GM12878 (cell line): Measurements from ENCODE around the gene ZNF385C. TPM values are rescaled to one million over a fixed set of nuclear protein-coding genes. Genes with fewer than 3 reads are reported as not detected.

ENCODE experiments used
- ATAC-seq: fragments of 200-7000 bp; cut with Tn5 transposase; 3 replicates; pipeline ENCODE4 v1.9.1; 2020; ENCODE audit warnings: mild to moderate bottlenecking, moderate library complexity
- BruUV-seq: library from RNA; stranded (reverse); fragments of 400-500 nt; replicated peaks from 2 replicates; lab custom pipeline; 2021; lab: Mats Ljungman, UMichigan
- CTCF ChIA-PET: fragments of 300-600 bp; sonication (Branson Sonifier 250); formaldehyde crosslinking; extraction: SDS; loops from one replicate; lab custom pipeline; 2021; ENCODE audit warnings: inconsistent platforms; lab: Yijun Ruan, JAX
- POLR2A ChIA-PET: fragments of 350-600 bp; formaldehyde crosslinking; extraction: SDS; loops from one replicate; lab custom pipeline; 2021; ENCODE audit warnings: inconsistent platforms; lab: Charles Lee
- RAD21 ChIA-PET: fragments of 300-600 bp; sonication (Branson Sonifier 250); formaldehyde crosslinking; loops from one replicate; lab custom pipeline; 2023; ENCODE audit warnings: antibody characterized with exemption; ENCODE audit not compliant: unreplicated experiment; lab: Charles Lee
- SMC1A ChIA-PET: fragments of 300-600 bp; sonication (Branson Sonifier 250); formaldehyde crosslinking; loops from one replicate; lab custom pipeline; 2023; ENCODE audit not compliant: unreplicated experiment, uncharacterized antibody; lab: Charles Lee
- DNase-seq: peaks from one replicate; pipeline ENCODE4 v3.0.0-alpha.2; 2011; ENCODE audit warnings: low read depth, low spot score
- FAIRE-seq: peaks from 3 replicates; lab custom pipeline; 2011; peaks lifted over from hg19 to GRCh38; lab: Jason Lieb, UNC
- H2AFZ ChIP-seq: 2 replicates; pipeline ENCODE4 v1.6.0; 2011; ENCODE audit warnings: low read depth, low read length, control low read depth; ENCODE audit not compliant: control insufficient read depth
- H3K27ac ChIP-seq: 2 replicates; pipeline ENCODE4 v1.5.1; 2011; ENCODE audit warnings: control low read depth; ENCODE audit not compliant: control insufficient read depth, insufficient read depth
- H3K27me3 ChIP-seq, 2 experiments: replicated peaks in 1 of 2; 2 replicates each; pipeline versions ENCODE4 v1.6.0 to v1.6.1; 2011; ENCODE audit warnings: low read length in 1 of 2; ENCODE audit not compliant: control insufficient read depth in 2 of 2, insufficient read depth in 2 of 2
- H3K36me3 ChIP-seq, 2 experiments: 2 replicates each; pipeline ENCODE4 v1.5.1; 2011; ENCODE audit warnings: low read length in 1 of 2; ENCODE audit not compliant: control insufficient read depth in 2 of 2, insufficient read depth in 2 of 2
- H3K4me1 ChIP-seq: 2 replicates; pipeline ENCODE4 v1.6.1; 2011; ENCODE audit warnings: mild to moderate bottlenecking, low read length, moderate library complexity, mixed read lengths; ENCODE audit not compliant: control insufficient read depth, insufficient read depth
- H3K4me2 ChIP-seq: 2 replicates; pipeline ENCODE4 v1.6.0; 2011; ENCODE audit warnings: control low read depth; ENCODE audit not compliant: control insufficient read depth, insufficient read depth
- H3K4me3 ChIP-seq: fragments of 200-600 bp; sonication (generic); 2 replicates; pipeline ENCODE4 v1.5.1; 2016
- H3K79me2 ChIP-seq: 2 replicates; pipeline ENCODE4 v1.6.0; 2011; ENCODE audit warnings: low read length; ENCODE audit not compliant: control insufficient read depth, insufficient read depth
- H3K9ac ChIP-seq: 2 replicates; pipeline ENCODE4 v1.8.0; 2011; ENCODE audit warnings: low read length, control low read depth, mixed read lengths; ENCODE audit not compliant: control insufficient read depth, insufficient read depth
- H3K9me3 ChIP-seq: replicated peaks from 3 replicates; pipeline ENCODE4 v1.5.1; 2011; ENCODE audit warnings: mild to moderate bottlenecking, low read length; ENCODE audit not compliant: control insufficient read depth, insufficient read depth
- H4K20me1 ChIP-seq: 2 replicates; pipeline ENCODE4 v1.6.0; 2011; ENCODE audit not compliant: control insufficient read depth, insufficient read depth
- BHLHE40 ChIP-seq, 2 experiments: fragments of 450-650 bp in 1 of 2; IDR thresholded peaks; 2 replicates each; pipeline ENCODE4 v1.6.1; 2011 to 2017; ENCODE audit warnings: low read depth in 2 of 2, borderline replicate concordance in 1 of 2, improper control_type of control experiment in 1 of 2, low read length in 1 of 2, mild to moderate bottlenecking in 1 of 2
- HDAC2 ChIP-seq: fragments of 200-600 bp; sonication (generic); IDR thresholded peaks from 2 replicates; pipeline ENCODE4 v1.6.1; 2017
- LARP7 ChIP-seq: fragments of 450-650 bp; IDR thresholded peaks from 2 replicates; pipeline ENCODE4 v1.6.1; 2017; ENCODE audit warnings: mild to moderate bottlenecking
- NR2C1 ChIP-seq: fragments of 450-650 bp; IDR thresholded peaks from 2 replicates; pipeline ENCODE4 v1.6.1; 2017; ENCODE audit warnings: antibody characterized with exemption, mild to moderate bottlenecking, moderate library complexity
- PAX5 ChIP-seq: IDR thresholded peaks from 2 replicates; pipeline ENCODE4 v1.6.1; 2011; ENCODE audit warnings: low read depth, low read length, borderline replicate concordance
- POLR2A ChIP-seq: IDR thresholded peaks from 2 replicates; pipeline ENCODE4 v1.6.1; 2011; ENCODE audit warnings: low read depth, mild to moderate bottlenecking, low read length
- RELA ChIP-seq: fragments of 450-650 bp; IDR thresholded peaks from 2 replicates; pipeline ENCODE4 v1.8.0; 2014; ENCODE audit warnings: borderline replicate concordance; ENCODE audit not compliant: partially characterized antibody
- SIN3A ChIP-seq: IDR thresholded peaks from 2 replicates; pipeline ENCODE4 v1.6.1; 2012; ENCODE audit warnings: low read depth, low read length, improper control_type of control experiment
- SIX5 ChIP-seq: IDR thresholded peaks from 2 replicates; pipeline ENCODE4 v1.6.1; 2011; ENCODE audit warnings: mild to moderate bottlenecking, low read depth, low read length, moderate library complexity; ENCODE audit not compliant: severe bottlenecking
- TARDBP ChIP-seq: IDR thresholded peaks from 2 replicates; pipeline ENCODE4 v1.6.1; 2016; ENCODE audit warnings: borderline replicate concordance
- TCF3 ChIP-seq: IDR thresholded peaks from 2 replicates; pipeline ENCODE4 v1.6.1; 2012; ENCODE audit warnings: low read depth, mild to moderate bottlenecking, low read length, borderline replicate concordance; ENCODE audit not compliant: insufficient read depth
- ZNF217 ChIP-seq: fragments of 450-650 bp; IDR thresholded peaks from 2 replicates; pipeline ENCODE4 v1.6.1; 2017; ENCODE audit warnings: antibody characterized with exemption, mild to moderate bottlenecking
- ZSCAN29 ChIP-seq: fragments of 450-650 bp; IDR thresholded peaks from 2 replicates; pipeline ENCODE4 v1.6.1; 2017; ENCODE audit warnings: mild to moderate bottlenecking, moderate library complexity
- WGBS: methylation state at CpG from one replicate; pipeline ENCODE4 v1.1.6; 2016; ENCODE audit warnings: low lambda C conversion rate; ENCODE audit not compliant: insufficient replicate concordance, insufficient coverage; ENCODE audit errors: missing lambda C conversion rate; 5-methylcytosine and 5-hydroxymethylcytosine counted together
- in situ Hi-C: fragments of 300-500 bp; cut with MboI; formaldehyde crosslinking; loops from 9 replicates; pipeline ENCODE4 v1.14.3; 2018; ENCODE audit warnings: mixed read lengths
- intact Hi-C: fragments of 100-400 bp; cut with micrococcal nuclease; formaldehyde crosslinking; loops from one replicate; pipeline ENCODE4 v1.14.2; 2022; ENCODE audit not compliant: unreplicated experiment
- polyA plus RNA-seq, 11 experiments: library from polyadenylated mRNA; depleted of rRNA in 4 of 11; unstranded in 6 of 11; stranded (reverse) in 5 of 11; fragments of >200 nt; fragmentation: Nextera tagmentation in 4 of 11; fragmentation: Illumina TruSeq in 1 of 11; extraction: Ambion mirVana in 4 of 11; extraction: Trizol in 1 of 11; gene quantifications; 1 replicate in 1 of 11; 2 replicates in 10 of 11; pipeline versions ENCODE4 v1.2.1 to v1.2.3, GENCODE V29; 2011 to 2016; ENCODE audit warnings: inconsistent platforms in 2 of 11, missing spikeins in 2 of 11, low read depth in 1 of 11
- total RNA-seq, 4 experiments: library from RNA; depleted of rRNA in 3 of 4; stranded (reverse); fragments of >200 nt in 3 of 4; fragmentation: Illumina TruSeq in 1 of 4; extraction: Trizol in 1 of 4; gene quantifications; 2 replicates each; pipeline versions ENCODE4 v1.2.1 to v1.2.3, GENCODE V29; 2013 to 2021
- TF ChIP-seq, protein P1 (sequence below): fragments of 450-650 bp; formaldehyde crosslinking; IDR thresholded peaks from 2 replicates; pipeline ENCODE4 v1.4.0; 2020; ENCODE audit warnings: mild to moderate bottlenecking, moderate library complexity
- TF ChIP-seq, protein P2 (sequence below): fragments of 450-650 bp; IDR thresholded peaks from 2 replicates; pipeline ENCODE4 v1.6.1; 2017; ENCODE audit warnings: mild to moderate bottlenecking, moderate library complexity

Gene ZNF385C
- total and polyA plus RNA-seq, 10 of the 15 experiments (the other 5 are each of a cell fraction or from before 2014, with no cell fraction given) = 0.06 to 0.20 (median 0.07) TPM; not detected in 5

DNA sequence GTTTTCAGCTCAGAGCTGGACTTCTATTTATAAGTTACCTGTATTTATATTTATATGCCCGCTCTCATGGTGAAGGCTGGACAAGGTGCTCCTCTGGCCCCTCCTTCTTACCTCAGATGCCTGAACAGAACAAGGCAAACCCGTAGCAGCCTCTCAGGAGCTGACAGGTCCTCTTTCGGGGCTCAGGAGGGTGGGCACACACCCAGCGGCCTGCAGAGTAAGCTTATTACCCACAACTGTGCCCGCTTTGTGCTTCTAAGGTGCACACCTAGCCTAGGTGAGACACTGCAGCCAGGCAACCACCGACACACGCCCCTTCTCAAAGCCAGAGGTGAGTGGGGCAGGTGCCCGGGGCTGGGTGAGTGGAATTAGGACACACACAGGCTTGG lies 73.1 kb downstream of the ZNF385C start:
- Histone ChIP-seq H3K4me3 (no peak overlapping the region), H3K79me2 (peaks cover 13% of the 10 kb centered on the region), H3K4me1 (peaks cover 20% of the 10 kb centered on the region), H2AFZ (no peak overlapping the region), H3K9me3 (no peaks in the 10 kb centered on the region), H3K9ac (no peak overlapping the region; the same call in 1 of the 2 replicates), H3K27ac (peak overlapping the region; percentile 58; the same call in 1 of the 2 replicates), H3K27me3 (no peaks in the 10 kb centered on the region), H3K36me3 (peaks cover 0 to 13% of the 10 kb centered on the region in 2 experiments; a peak in 2 of 4 replicates), H3K4me2 (peak overlapping the region; percentile 65), H4K20me1 (no peaks in the 10 kb centered on the region)
- RAD21 ChIA-PET = interaction anchor here (1.2 to 2.9 kb wide), 5 partner anchors 9 to 156 kb away, joined by 3 to 17 read pairs (median 5); partner anchors contain the start of gene DHX58
- CTCF ChIA-PET = interaction anchor here (0.6 to 10.1 kb wide), 28 partner anchors 9 to 250 kb away, joined by 3 to 83 read pairs (median 6); partner anchors contain the start of genes CNP, DHX58, DNAJC7 and KCNH4
- POLR2A ChIA-PET = interaction anchor here (0.6 to 1.5 kb wide), 5 partner anchors 11 to 288 kb away, joined by 3 to 12 read pairs (median 4); partner anchors contain the start of gene DHX58
- intact Hi-C loops = loop anchor here (1.0 to 5.0 kb wide), 3 partner anchors 37 to 91 kb away; no protein-coding TSS in a partner anchor
- SMC1A ChIA-PET = interaction anchor here (0.8 to 2.7 kb wide), 18 partner anchors 12 to 378 kb away, joined by 3 to 16 read pairs (median 4); partner anchors contain the start of genes DHX58, KCNH4 and STAT3
- DNase-seq (no peak), ATAC-seq (no peak; the same call in 2 of the 3 replicates), FAIRE-seq (no peak)
- WGBS = 51% methylated on average over 8 of the region's 8 CpGs
- in situ Hi-C loops = no loop called here
- no TSS peak for BruUV-seq
- TF ChIP-seq ZSCAN29 (no peak), TCF3 (no peak), PAX5 (no peak), BHLHE40 (IDR thresholded peaks at IDR 0.05; ENCODE audit: borderline replicate concordance in 1 of 2, low read depth in 2 of 2, low read length in 1 of 2) (0 out of 4 replicates have a peak, but pooled peaks of 1 of the 2 experiments have one; percentile 2), LARP7 (0 out of 2 replicates have a peak, but pooled peaks have one; percentile 30), NR2C1 (no peak), POLR2A (0 out of 2 replicates have a peak, but pooled peaks have one; percentile 11), SIX5 (no peak), ZNF217 (no peak), SIN3A (no peak), RELA (no peak), TARDBP (no peak), HDAC2 (no peak)
- TF ChIP-seq, protein P1, sequence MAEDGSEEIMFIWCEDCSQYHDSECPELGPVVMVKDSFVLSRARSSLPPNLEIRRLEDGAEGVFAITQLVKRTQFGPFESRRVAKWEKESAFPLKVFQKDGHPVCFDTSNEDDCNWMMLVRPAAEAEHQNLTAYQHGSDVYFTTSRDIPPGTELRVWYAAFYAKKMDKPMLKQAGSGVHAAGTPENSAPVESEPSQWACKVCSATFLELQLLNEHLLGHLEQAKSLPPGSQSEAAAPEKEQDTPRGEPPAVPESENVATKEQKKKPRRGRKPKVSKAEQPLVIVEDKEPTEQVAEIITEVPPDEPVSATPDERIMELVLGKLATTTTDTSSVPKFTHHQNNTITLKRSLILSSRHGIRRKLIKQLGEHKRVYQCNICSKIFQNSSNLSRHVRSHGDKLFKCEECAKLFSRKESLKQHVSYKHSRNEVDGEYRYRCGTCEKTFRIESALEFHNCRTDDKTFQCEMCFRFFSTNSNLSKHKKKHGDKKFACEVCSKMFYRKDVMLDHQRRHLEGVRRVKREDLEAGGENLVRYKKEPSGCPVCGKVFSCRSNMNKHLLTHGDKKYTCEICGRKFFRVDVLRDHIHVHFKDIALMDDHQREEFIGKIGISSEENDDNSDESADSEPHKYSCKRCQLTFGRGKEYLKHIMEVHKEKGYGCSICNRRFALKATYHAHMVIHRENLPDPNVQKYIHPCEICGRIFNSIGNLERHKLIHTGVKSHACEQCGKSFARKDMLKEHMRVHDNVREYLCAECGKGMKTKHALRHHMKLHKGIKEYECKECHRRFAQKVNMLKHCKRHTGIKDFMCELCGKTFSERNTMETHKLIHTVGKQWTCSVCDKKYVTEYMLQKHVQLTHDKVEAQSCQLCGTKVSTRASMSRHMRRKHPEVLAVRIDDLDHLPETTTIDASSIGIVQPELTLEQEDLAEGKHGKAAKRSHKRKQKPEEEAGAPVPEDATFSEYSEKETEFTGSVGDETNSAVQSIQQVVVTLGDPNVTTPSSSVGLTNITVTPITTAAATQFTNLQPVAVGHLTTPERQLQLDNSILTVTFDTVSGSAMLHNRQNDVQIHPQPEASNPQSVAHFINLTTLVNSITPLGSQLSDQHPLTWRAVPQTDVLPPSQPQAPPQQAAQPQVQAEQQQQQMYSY (CRISPR knock-in tag) = no peak
- TF ChIP-seq, protein P2, sequence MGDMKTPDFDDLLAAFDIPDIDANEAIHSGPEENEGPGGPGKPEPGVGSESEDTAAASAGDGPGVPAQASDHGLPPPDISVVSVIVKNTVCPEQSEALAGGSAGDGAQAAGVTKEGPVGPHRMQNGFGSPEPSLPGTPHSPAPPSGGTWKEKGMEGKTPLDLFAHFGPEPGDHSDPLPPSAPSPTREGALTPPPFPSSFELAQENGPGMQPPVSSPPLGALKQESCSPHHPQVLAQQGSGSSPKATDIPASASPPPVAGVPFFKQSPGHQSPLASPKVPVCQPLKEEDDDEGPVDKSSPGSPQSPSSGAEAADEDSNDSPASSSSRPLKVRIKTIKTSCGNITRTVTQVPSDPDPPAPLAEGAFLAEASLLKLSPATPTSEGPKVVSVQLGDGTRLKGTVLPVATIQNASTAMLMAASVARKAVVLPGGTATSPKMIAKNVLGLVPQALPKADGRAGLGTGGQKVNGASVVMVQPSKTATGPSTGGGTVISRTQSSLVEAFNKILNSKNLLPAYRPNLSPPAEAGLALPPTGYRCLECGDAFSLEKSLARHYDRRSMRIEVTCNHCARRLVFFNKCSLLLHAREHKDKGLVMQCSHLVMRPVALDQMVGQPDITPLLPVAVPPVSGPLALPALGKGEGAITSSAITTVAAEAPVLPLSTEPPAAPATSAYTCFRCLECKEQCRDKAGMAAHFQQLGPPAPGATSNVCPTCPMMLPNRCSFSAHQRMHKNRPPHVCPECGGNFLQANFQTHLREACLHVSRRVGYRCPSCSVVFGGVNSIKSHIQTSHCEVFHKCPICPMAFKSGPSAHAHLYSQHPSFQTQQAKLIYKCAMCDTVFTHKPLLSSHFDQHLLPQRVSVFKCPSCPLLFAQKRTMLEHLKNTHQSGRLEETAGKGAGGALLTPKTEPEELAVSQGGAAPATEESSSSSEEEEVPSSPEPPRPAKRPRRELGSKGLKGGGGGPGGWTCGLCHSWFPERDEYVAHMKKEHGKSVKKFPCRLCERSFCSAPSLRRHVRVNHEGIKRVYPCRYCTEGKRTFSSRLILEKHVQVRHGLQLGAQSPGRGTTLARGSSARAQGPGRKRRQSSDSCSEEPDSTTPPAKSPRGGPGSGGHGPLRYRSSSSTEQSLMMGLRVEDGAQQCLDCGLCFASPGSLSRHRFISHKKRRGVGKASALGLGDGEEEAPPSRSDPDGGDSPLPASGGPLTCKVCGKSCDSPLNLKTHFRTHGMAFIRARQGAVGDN = no peak
